Measurements from ENCODE around the gene MTREX.
A peak's percentile ranks its signal among the peaks of the same experiment; 100 is the strongest.

Gene MTREX

DNA sequence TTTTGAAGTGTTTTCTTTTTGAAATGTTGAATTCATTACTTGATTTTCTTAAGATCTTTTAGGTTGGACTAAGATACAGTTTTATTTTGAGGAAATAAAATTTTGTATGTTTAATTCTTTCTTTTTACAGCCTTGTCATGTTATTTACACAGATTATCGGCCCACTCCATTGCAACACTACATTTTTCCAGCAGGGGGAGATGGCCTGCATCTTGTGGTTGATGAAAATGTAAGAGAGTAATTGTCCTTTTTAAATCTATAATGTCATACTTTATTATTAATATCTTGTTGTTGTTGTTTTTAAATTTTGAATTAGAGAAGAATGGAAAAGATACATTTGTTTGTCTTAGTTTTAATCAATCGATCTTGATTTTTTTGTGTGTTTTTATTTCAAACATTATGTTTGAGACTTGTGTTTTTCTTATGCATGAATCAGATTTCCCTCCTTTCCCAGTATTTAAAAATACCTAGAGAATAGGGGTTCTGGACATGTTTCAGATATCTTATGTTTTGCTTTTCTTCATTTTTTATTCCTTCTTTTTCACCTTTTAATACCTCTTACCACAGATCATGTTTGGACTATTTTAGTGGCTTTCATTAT lies 36.7 kb downstream of the MTREX start:
- TF ChIP-seq CREB1 (IDR thresholded peaks at IDR 0.05; ENCODE audit: low read depth), result no peak
- peak; percentile 53 for TF ChIP-seq RAD21 (IDR thresholded peaks at IDR 0.05; ENCODE audit: low read depth)
- no peak for TF ChIP-seq TAF1 (IDR thresholded peaks at IDR 0.05; ENCODE audit: low read depth)
- TF ChIP-seq NFIC (IDR thresholded peaks at IDR 0.05), result no peak

DNA sequence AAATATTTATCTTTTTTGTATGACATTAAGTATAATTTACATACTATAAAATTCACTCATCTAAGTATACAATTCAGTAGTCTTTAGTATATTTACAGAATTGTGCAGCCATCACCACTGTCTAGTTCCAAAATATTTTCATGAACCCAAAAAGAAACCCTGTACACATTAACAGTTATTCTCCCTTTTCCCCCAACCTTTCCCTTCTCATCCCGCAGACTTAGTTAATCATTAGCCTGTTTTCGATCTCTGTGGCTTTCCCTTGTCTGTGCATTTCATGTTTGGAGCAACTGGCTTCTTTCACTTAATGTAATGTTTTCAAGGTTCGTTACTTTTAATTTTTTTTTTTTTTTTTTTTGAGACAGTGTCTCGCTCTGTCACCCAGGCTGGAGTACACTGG lies 37.5 kb downstream of the MTREX start:
- no peak for TF ChIP-seq ZBTB7A (IDR thresholded peaks at IDR 0.05; ENCODE audit: low read depth)
- no peak for TF ChIP-seq TCF12 (IDR thresholded peaks at IDR 0.05; ENCODE audit: low read depth)
- TF ChIP-seq, protein P1, sequence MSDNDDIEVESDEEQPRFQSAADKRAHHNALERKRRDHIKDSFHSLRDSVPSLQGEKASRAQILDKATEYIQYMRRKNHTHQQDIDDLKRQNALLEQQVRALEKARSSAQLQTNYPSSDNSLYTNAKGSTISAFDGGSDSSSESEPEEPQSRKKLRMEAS (IDR thresholded peaks at IDR 0.05), result no peak
- TF ChIP-seq, protein P2, sequence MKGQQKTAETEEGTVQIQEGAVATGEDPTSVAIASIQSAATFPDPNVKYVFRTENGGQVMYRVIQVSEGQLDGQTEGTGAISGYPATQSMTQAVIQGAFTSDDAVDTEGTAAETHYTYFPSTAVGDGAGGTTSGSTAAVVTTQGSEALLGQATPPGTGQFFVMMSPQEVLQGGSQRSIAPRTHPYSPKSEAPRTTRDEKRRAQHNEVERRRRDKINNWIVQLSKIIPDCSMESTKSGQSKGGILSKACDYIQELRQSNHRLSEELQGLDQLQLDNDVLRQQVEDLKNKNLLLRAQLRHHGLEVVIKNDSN (IDR thresholded peaks at IDR 0.05), result no peak
- TF ChIP-seq, protein P3, sequence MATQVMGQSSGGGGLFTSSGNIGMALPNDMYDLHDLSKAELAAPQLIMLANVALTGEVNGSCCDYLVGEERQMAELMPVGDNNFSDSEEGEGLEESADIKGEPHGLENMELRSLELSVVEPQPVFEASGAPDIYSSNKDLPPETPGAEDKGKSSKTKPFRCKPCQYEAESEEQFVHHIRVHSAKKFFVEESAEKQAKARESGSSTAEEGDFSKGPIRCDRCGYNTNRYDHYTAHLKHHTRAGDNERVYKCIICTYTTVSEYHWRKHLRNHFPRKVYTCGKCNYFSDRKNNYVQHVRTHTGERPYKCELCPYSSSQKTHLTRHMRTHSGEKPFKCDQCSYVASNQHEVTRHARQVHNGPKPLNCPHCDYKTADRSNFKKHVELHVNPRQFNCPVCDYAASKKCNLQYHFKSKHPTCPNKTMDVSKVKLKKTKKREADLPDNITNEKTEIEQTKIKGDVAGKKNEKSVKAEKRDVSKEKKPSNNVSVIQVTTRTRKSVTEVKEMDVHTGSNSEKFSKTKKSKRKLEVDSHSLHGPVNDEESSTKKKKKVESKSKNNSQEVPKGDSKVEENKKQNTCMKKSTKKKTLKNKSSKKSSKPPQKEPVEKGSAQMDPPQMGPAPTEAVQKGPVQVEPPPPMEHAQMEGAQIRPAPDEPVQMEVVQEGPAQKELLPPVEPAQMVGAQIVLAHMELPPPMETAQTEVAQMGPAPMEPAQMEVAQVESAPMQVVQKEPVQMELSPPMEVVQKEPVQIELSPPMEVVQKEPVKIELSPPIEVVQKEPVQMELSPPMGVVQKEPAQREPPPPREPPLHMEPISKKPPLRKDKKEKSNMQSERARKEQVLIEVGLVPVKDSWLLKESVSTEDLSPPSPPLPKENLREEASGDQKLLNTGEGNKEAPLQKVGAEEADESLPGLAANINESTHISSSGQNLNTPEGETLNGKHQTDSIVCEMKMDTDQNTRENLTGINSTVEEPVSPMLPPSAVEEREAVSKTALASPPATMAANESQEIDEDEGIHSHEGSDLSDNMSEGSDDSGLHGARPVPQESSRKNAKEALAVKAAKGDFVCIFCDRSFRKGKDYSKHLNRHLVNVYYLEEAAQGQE (IDR thresholded peaks at IDR 0.05; ENCODE audit: low read depth), result no peak
- TF ChIP-seq YY1 (IDR thresholded peaks at IDR 0.05; ENCODE audit: low read depth), result no peak

DNA sequence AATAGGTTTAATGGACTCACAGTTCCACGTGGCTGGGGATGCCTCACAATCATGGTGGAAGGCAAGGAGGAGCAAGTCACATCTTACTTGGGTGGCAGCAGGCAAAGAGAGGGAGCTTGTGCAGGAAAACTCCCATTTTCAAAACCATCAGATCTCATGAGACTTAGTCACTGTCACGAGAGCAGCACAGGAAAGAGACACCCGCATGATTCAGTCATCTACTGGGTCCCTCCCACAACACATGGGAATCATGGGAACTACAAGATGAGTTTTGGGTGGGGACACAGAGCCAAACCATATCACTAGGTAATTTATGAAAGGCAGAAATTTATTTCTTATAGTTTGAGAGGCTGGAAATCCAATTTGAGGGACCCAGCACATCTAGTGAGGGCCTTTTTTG lies 40.0 kb downstream of the MTREX start:
- no peak for TF ChIP-seq ZBTB7A (IDR thresholded peaks at IDR 0.05; ENCODE audit: low read depth)
- no peak for TF ChIP-seq EP300 (IDR thresholded peaks at IDR 0.05; ENCODE audit: borderline replicate concordance)
- TF ChIP-seq, protein P1 (IDR thresholded peaks at IDR 0.05), result no peak
- TF ChIP-seq RAD21 (IDR thresholded peaks at IDR 0.05; ENCODE audit: low read depth), result no peak
- no peak for TF ChIP-seq TCF12 (IDR thresholded peaks at IDR 0.05; ENCODE audit: low read depth)
- TF ChIP-seq YY1 (IDR thresholded peaks at IDR 0.05; ENCODE audit: low read depth), result no peak
- no peak for TF ChIP-seq TEAD4 (IDR thresholded peaks at IDR 0.05)
- TF ChIP-seq FOXM1 (IDR thresholded peaks at IDR 0.05; ENCODE audit: borderline replicate concordance, low read depth), result no peak
- TF ChIP-seq TAF1 (IDR thresholded peaks at IDR 0.05; ENCODE audit: low read depth), result no peak
- no peak for TF ChIP-seq NFIC (IDR thresholded peaks at IDR 0.05)
- TF ChIP-seq, protein P3 (IDR thresholded peaks at IDR 0.05; ENCODE audit: low read depth), result no peak

DNA sequence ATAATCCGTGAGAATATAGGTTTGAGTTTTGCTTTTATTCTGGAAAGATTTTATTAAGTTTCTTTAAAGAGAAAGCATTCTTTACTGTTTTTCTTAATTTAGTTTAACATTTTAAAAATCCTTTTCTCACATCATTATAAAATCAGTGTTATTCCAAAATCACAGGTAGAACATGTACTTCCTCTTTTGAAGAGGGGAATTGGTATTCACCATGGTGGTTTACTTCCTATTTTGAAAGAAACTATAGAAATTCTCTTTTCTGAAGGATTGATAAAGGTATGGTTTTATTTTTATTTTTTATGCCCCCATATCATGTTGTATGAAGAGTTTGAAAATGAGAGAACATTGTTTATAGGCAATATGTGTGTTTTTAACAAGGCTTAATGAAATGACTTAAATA lies 43.0 kb downstream of the MTREX start:
- TF ChIP-seq EP300 (IDR thresholded peaks at IDR 0.05; ENCODE audit: borderline replicate concordance) (no peak), NFIC (IDR thresholded peaks at IDR 0.05) (no peak), ZBTB7A (IDR thresholded peaks at IDR 0.05; ENCODE audit: low read depth) (no peak)
- TF ChIP-seq, protein P1 (IDR thresholded peaks at IDR 0.05), result no peak

DNA sequence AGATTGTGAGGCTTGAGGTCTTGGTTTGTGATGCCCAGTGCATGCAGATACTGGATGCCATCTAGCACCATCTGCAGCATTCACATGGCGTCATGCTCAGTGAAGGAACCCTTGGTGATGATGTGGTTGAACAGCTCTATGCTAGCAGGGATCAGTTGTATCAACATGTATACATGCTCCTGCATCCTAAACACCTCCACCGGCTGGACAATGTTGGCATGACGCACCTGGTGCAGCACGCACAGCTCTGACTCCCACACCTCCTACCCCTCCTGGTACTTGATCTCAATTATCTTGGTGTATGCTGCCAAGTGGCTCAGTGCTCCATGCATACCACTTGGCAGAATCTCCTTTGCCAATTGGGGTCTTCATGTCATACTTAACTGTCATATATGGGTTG lies 49.1 kb downstream of the MTREX start:
- TF ChIP-seq FOXM1 (IDR thresholded peaks at IDR 0.05; ENCODE audit: borderline replicate concordance, low read depth) (no peak), TAF1 (IDR thresholded peaks at IDR 0.05; ENCODE audit: low read depth) (no peak), CEBPB (IDR thresholded peaks at IDR 0.05) (no peak), ZBTB7A (IDR thresholded peaks at IDR 0.05; ENCODE audit: low read depth) (no peak), EGR1 (IDR thresholded peaks at IDR 0.05) (no peak), YY1 (IDR thresholded peaks at IDR 0.05; ENCODE audit: low read depth) (no peak), TEAD4 (IDR thresholded peaks at IDR 0.05) (no peak), CREB1 (IDR thresholded peaks at IDR 0.05; ENCODE audit: low read depth) (no peak), TCF12 (IDR thresholded peaks at IDR 0.05; ENCODE audit: low read depth) (no peak), EP300 (IDR thresholded peaks at IDR 0.05; ENCODE audit: borderline replicate concordance) (no peak), RAD21 (IDR thresholded peaks at IDR 0.05; ENCODE audit: low read depth) (no peak)
- TF ChIP-seq, protein P1 (IDR thresholded peaks at IDR 0.05), result no peak
- TF ChIP-seq, protein P3 (IDR thresholded peaks at IDR 0.05; ENCODE audit: low read depth), result no peak
